Upper lobe of left lung (tissue), 4 donors: ENCODE measurements around the gene TRIM72.

Experiments
- CTCF ChIP-seq, 6 experiments: fragments of 450-650 bp in 4 of 6; fragments of 200-600 bp in 2 of 6; sonication (generic) in 2 of 6; IDR thresholded peaks; one replicate each; pipeline ENCODE4 v1.5.1; 2016 to 2019; ENCODE audit warnings: antibody characterized with exemption in 6 of 6
- POLR2A ChIP-seq, 4 donors: fragments of 450-650 bp; IDR thresholded peaks; one replicate each; pipeline ENCODE4 v1.5.1; 2016 to 2017; ENCODE audit warnings: antibody characterized with exemption in 4 of 4, mild to moderate bottlenecking in 2 of 4

- TF ChIP-seq POLR2A (IDR thresholded peaks at IDR 0.05) (no peak), CTCF (IDR thresholded peaks at IDR 0.05) (no peak)
Measured at GRCh38 chr16:31213877-31214707, at the start of gene TRIM72.
